ENCODE measurements around the gene RRP12. TPM values are rescaled to one million over a fixed set of nuclear protein-coding genes. Genes with fewer than 3 reads are reported as not detected.
A peak's percentile ranks its signal among the peaks of the same experiment; 100 is the strongest.
"Not testable (repeated sequence)": the region's sequence is repeated elsewhere in the genome, so short reads cannot be mapped to it uniquely, and the experiment has no call there.

The RRP12 gene
- total and polyA plus RNA-seq, 2 donors (not counting 3 experiments of a cell fraction or from before 2014, with no cell fraction given) = 13.6 to 35.8 TPM

DNA sequence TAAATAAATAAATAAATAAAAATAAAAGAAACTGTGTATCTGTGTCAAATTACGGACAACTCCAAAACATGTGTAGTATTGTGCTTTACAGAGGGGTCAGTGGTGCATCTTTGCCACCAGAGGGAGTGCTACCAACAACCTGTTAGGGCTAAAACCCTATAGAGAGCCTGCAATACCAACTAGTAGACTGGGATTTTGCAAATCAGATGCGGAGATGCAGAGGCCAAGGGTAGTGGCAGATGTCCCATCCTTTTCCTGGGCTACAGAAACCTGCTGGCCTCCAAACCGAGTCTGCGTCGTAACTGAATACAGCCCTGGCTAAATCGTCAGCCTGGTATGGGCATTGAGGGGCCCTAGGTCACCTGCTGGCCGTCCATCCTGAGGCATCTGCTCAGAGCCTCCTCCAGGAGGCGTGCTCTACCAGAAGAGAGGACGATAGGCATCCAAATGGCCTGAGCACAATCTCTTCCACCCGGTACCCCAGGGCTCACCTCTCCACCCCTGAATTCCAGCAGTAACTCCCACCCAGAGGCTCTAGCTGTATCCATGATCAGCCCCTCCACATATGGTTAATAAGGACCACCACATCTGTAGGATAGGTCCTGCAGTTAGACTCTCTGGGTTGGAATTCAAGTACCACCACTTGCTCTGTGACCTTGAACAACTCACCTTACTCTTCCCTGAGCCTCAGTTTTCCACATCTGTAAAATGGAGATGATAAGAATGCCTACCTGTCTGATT, 6.2 kb upstream of the RRP12 start:
- H3K4me2 ChIP-seq (ENCODE audit: insufficient read depth, low read length) = peak overlapping the region; percentile 64
- no peaks in the 10 kb centered on the region for H3K9me3 ChIP-seq (replicated peaks; ENCODE audit: control insufficient read depth, insufficient read depth, low read length)
- no peaks in the 10 kb centered on the region for H3K79me2 ChIP-seq (ENCODE audit: control insufficient read depth, insufficient read depth, low read length)
- POLR2A ChIA-PET = no interaction called here
- CTCF ChIA-PET = interaction anchor here (0.8 to 4.6 kb wide), 12 partner anchors 9 to 205 kb away, joined by 3 to 24 read pairs (median 4); partner anchors contain the start of gene PGAM1
- DNase-seq (ENCODE audit: low read depth, low spot score) (peak; percentile 86), FAIRE-seq (peak; percentile 92)
- intact Hi-C loops (cut with micrococcal nuclease) = loop anchor here (1.0 to 5.0 kb wide), 5 partner anchors 18 to 205 kb away; partner anchors contain the start of genes EXOSC1 and ZDHHC16
- H4K20me1 ChIP-seq (replicated peaks; ENCODE audit: control insufficient read depth, extremely low read depth, insufficient read depth, low read length) = no peaks in the 10 kb centered on the region
- H3K27me3 ChIP-seq (ENCODE audit: control insufficient read depth in 2 of 2, insufficient read depth in 2 of 2, low read length in 2 of 2) = no peaks in the 10 kb centered on the region
- no peaks in the 10 kb centered on the region for H3K36me3 ChIP-seq (ENCODE audit: control insufficient read depth in 2 of 2, extremely low read depth in 1 of 2, insufficient read depth in 2 of 2, low read length in 2 of 2)
- H2AFZ ChIP-seq (ENCODE audit: low read depth, low read length) = peak overlapping the region; percentile 74
- dilution Hi-C loops (cut with MboI; ENCODE audit: extremely low pct_ligation_motif_present, low sequenced_read_pairs) = no loop called here
- H3K4me3 ChIP-seq (replicated peaks in 1 of 3; ENCODE audit: insufficient read depth in 1 of 3, low read depth in 1 of 3, low read length in 3 of 3) = peak overlapping the region in 1 of 3 experiments; percentile 31
- TF ChIP-seq POLR2A (IDR thresholded peaks at IDR 0.05; ENCODE audit: low read depth, low read length) (no peak), CTCF (IDR thresholded peaks at IDR 0.05; ENCODE audit: extremely low read depth in 1 of 2, insufficient read depth in 1 of 2, low read depth in 1 of 2, low read length in 2 of 2) (peak; percentile 59 to 76), JUN (IDR thresholded peaks at IDR 0.05; ENCODE audit: borderline replicate concordance, insufficient read depth, insufficient read length, low read depth) (no peak), GATA2 (IDR thresholded peaks at IDR 0.05; ENCODE audit: insufficient read depth, insufficient read length, low read depth, low read length) (no peak)
- H3K9me1 ChIP-seq (replicated peaks; ENCODE audit: control insufficient read depth, extremely low read depth, insufficient read depth, low read length) = no peaks in the 10 kb centered on the region
- no peak overlapping the region for H3K27ac ChIP-seq (ENCODE audit: insufficient read depth, low read depth, low read length)
- no TSS peak for BruUV-seq (replicated peaks)
- H3K4me1 ChIP-seq (ENCODE audit: control insufficient read depth, extremely low read depth, insufficient read depth, low read length) = no peaks in the 10 kb centered on the region
- H3K9ac ChIP-seq (replicated peaks; ENCODE audit: extremely low read depth, insufficient read depth, low read length) = no peak overlapping the region

DNA sequence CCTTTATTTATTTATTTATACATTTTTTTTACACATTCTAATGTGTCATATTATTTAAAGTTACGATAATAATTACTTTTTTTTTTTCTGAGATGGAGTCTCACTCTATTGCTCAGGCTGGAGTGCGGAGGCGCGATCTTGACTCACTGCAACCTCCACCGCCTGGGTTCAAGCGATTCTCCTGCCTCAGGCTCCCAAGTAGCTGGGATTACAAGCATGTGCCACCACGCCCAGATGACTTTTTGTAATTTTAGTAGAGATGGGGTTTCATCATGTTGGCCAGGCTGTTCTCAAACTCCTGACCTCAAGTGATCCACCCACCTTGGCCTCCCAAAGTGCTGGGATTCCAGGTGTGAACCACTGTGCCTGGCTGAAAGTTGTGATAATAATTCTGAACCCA, 5.3 kb upstream of the RRP12 start:
- FAIRE-seq; H3K79me2 ChIP-seq (ENCODE audit: control insufficient read depth, insufficient read depth, low read length); dilution Hi-C loops (cut with MboI; ENCODE audit: extremely low pct_ligation_motif_present, low sequenced_read_pairs); POLR2A ChIA-PET; H3K9me3 ChIP-seq (replicated peaks; ENCODE audit: control insufficient read depth, insufficient read depth, low read length); H3K27ac ChIP-seq (ENCODE audit: insufficient read depth, low read depth, low read length); H3K36me3 ChIP-seq (ENCODE audit: control insufficient read depth in 2 of 2, extremely low read depth in 1 of 2, insufficient read depth in 2 of 2, low read length in 2 of 2); H3K4me3 ChIP-seq (replicated peaks in 1 of 3; ENCODE audit: insufficient read depth in 1 of 3, low read depth in 1 of 3, low read length in 3 of 3); H2AFZ ChIP-seq (ENCODE audit: low read depth, low read length); BruUV-seq (replicated peaks); DNase-seq (ENCODE audit: low read depth, low spot score); H3K9ac ChIP-seq (replicated peaks; ENCODE audit: extremely low read depth, insufficient read depth, low read length); H3K4me1 ChIP-seq (ENCODE audit: control insufficient read depth, extremely low read depth, insufficient read depth, low read length); H3K27me3 ChIP-seq (ENCODE audit: control insufficient read depth in 2 of 2, insufficient read depth in 2 of 2, low read length in 2 of 2); H3K9me1 ChIP-seq (replicated peaks; ENCODE audit: control insufficient read depth, extremely low read depth, insufficient read depth, low read length); H3K4me2 ChIP-seq (ENCODE audit: insufficient read depth, low read length); H4K20me1 ChIP-seq (replicated peaks; ENCODE audit: control insufficient read depth, extremely low read depth, insufficient read depth, low read length): not testable (repeated sequence)
- CTCF ChIA-PET = interaction anchor here (0.8 to 4.6 kb wide), 8 partner anchors 9 to 206 kb away, joined by 3 to 24 read pairs (median 6); partner anchors contain the start of gene PGAM1
- intact Hi-C loops (cut with micrococcal nuclease) = loop anchor here (2.0 to 5.0 kb wide), 2 partner anchors 146 to 191 kb away; no protein-coding TSS in a partner anchor

Data from endothelial cell of umbilical vein (primary cell).